Measurements from ENCODE around the gene MUC22.

- TF ChIP-seq POLR2A (IDR thresholded peaks at IDR 0.05; ENCODE audit: low read depth, low read length) (no peak), POLR2AphosphoS5 (IDR thresholded peaks at IDR 0.05; ENCODE audit: low read depth, low read length) (no peak)
Observed at GRCh38 chr6:31010393-31011060, at the start of gene MUC22.
